K562 (cell line): ENCODE measurements around the gene E2F1. TPM values are rescaled to one million over a fixed set of nuclear protein-coding genes. Genes with fewer than 3 reads are reported as not detected.

Experiments
- ATAC-seq: fragments of 200-7000 bp; cut with Tn5 transposase; 3 replicates; pipeline ENCODE4 v1.9.1; 2020; ENCODE audit warnings: moderate library complexity
- BruUV-seq: library from RNA; stranded (reverse); fragments of 400-500 nt; replicated peaks from 2 replicates; lab custom pipeline; 2021; lab: Mats Ljungman, UMichigan
- CTCF ChIA-PET: fragments of 300-600 bp; formaldehyde crosslinking; extraction: SDS; loops from one replicate; lab custom pipeline; 2021; ENCODE audit warnings: low intra/inter-chr PET ratio; lab: Yijun Ruan, JAX
- POLR2A ChIA-PET: fragments of 300-600, 350-650 bp; sonication (Branson Sonifier 250); formaldehyde crosslinking; extraction: SDS; loops from one replicate; lab custom pipeline; 2021; ENCODE audit warnings: antibody characterized with exemption, inconsistent platforms; lab: Yijun Ruan, JAX
- DNase-seq, 4 experiments: peaks; one replicate each; pipeline versions ENCODE4 v3.0.0 to v3.0.0-alpha.2; 2011 to 2018; ENCODE audit warnings: low spot score in 3 of 4, mixed read lengths in 3 of 4; ENCODE audit errors: extremely low read depth in 1 of 4
- FAIRE-seq: peaks from 2 replicates; lab custom pipeline; 2011; peaks lifted over from hg19 to GRCh38; lab: Jason Lieb, UNC
- H2AFZ ChIP-seq: 2 replicates; pipeline ENCODE4 v1.6.0; 2011; ENCODE audit warnings: low read depth, low read length, control low read depth, inconsistent platforms
- H3K27ac ChIP-seq: fragments of 200-600 bp; 3 replicates; pipeline ENCODE4 v1.8.0; 2011; ENCODE audit warnings: low read depth, mild to moderate bottlenecking, control low read depth, inconsistent platforms, low read length, moderate library complexity, mixed read lengths; ENCODE audit errors: extremely low read depth
- H3K27me3 ChIP-seq, 2 experiments: fragments of 300-600 bp in 1 of 2; 2 replicates in 1 of 2; 3 replicates in 1 of 2; pipeline versions ENCODE4 v1.6.0 to v1.8.0; 2011; ENCODE audit warnings: inconsistent platforms in 2 of 2, low read length in 2 of 2, mild to moderate bottlenecking in 1 of 2, mixed read lengths in 1 of 2, moderate library complexity in 1 of 2; ENCODE audit not compliant: control insufficient read depth in 2 of 2, insufficient read depth in 2 of 2
- H3K36me3 ChIP-seq: fragments of 300-600 bp; 3 replicates; pipeline ENCODE4 v1.8.0; 2011; ENCODE audit warnings: mild to moderate bottlenecking, low read length, inconsistent platforms; ENCODE audit not compliant: control insufficient read depth, insufficient read depth
- H3K4me1 ChIP-seq, 2 experiments: fragments of 200-600 bp in 1 of 2; replicated peaks in 1 of 2; 2 replicates in 1 of 2; 3 replicates in 1 of 2; pipeline versions ENCODE4 v1.5.1 to v1.8.0; 2011; ENCODE audit warnings: inconsistent platforms in 2 of 2, low read length in 2 of 2, mild to moderate bottlenecking in 1 of 2, mixed read lengths in 1 of 2, moderate library complexity in 1 of 2; ENCODE audit not compliant: control insufficient read depth in 2 of 2, insufficient read depth in 2 of 2
- H3K4me2 ChIP-seq: 2 replicates; pipeline ENCODE4 v1.6.1; 2011; ENCODE audit warnings: low read length, control low read depth, inconsistent platforms, mixed read lengths; ENCODE audit not compliant: insufficient read depth
- H3K4me3 ChIP-seq: fragments of 200-600 bp; sonication (generic), shearing (Covaris generic); 2 replicates; pipeline ENCODE4 v1.5.1; 2016; ENCODE audit warnings: control low read depth, inconsistent platforms
- H3K79me2 ChIP-seq: fragments of 200-600 bp; 3 replicates; pipeline ENCODE4 v1.8.0; 2011; ENCODE audit warnings: low read length, inconsistent platforms; ENCODE audit not compliant: control insufficient read depth, insufficient read depth
- H3K9ac ChIP-seq, 2 experiments: 2 replicates each; pipeline versions ENCODE4 v1.6.0 to v1.6.1; 2011; ENCODE audit warnings: low read depth in 2 of 2, low read length in 2 of 2, control low read depth in 1 of 2, inconsistent platforms in 1 of 2, mild to moderate bottlenecking in 1 of 2, mixed read lengths in 1 of 2; ENCODE audit not compliant: insufficient read depth in 1 of 2
- H3K9me1 ChIP-seq: one replicate; pipeline ENCODE4 v1.6.0; 2011; ENCODE audit warnings: inconsistent platforms, mild to moderate bottlenecking, low read length, moderate library complexity; ENCODE audit not compliant: control insufficient read depth, insufficient read depth
- H3K9me3 ChIP-seq: replicated peaks from 2 replicates; pipeline ENCODE4 v1.5.1; 2011; ENCODE audit warnings: low read depth, low read length, inconsistent platforms; ENCODE audit not compliant: control insufficient read depth, insufficient read depth
- H4K20me1 ChIP-seq: replicated peaks from 2 replicates; pipeline ENCODE4 v1.6.1; 2011; ENCODE audit warnings: low read length, inconsistent platforms, mixed read lengths; ENCODE audit not compliant: control insufficient read depth, insufficient read depth
- CHD1 ChIP-seq: fragments of 200-600 bp; sonication (generic); IDR thresholded peaks from one replicate; pipeline ENCODE4 v1.6.1; 2012; ENCODE audit warnings: mild to moderate bottlenecking, moderate library complexity, low read length, inconsistent platforms
- DDX20 ChIP-seq: fragments of 450-650 bp; IDR thresholded peaks from 2 replicates; pipeline ENCODE4 v1.6.1; 2016; ENCODE audit warnings: missing genetic modification characterization, low read depth, mild to moderate bottlenecking, missing compliant biosample characterization, moderate library complexity
- ELF1 ChIP-seq: fragments of 200-800 bp; sonication (Bioruptor generic); IDR thresholded peaks from 2 replicates; pipeline ENCODE4 v1.6.1; 2016; ENCODE audit warnings: missing genetic modification characterization, missing compliant biosample characterization
- FOXK1 ChIP-seq: sonication (generic); formaldehyde crosslinking; IDR thresholded peaks from 2 replicates; pipeline ENCODE4 v1.8.0; 2022; ENCODE audit warnings: missing genetic modification reagents, mild to moderate bottlenecking, borderline replicate concordance
- HNRNPL ChIP-seq: fragments of 200-400 bp; formaldehyde crosslinking; IDR thresholded peaks from 2 replicates; pipeline ENCODE4 v1.6.1; 2017; ENCODE audit warnings: low read depth, mild to moderate bottlenecking, low read length
- KDM2B ChIP-seq: fragments of 250-450 bp; sonication (Bioruptor Pico); IDR thresholded peaks from 2 replicates; pipeline ENCODE4 v1.8.0; 2021; ENCODE audit warnings: mild to moderate bottlenecking, moderate library complexity
- MAFF ChIP-seq: IDR thresholded peaks from 2 replicates; pipeline ENCODE4 v1.6.1; 2012; ENCODE audit warnings: low read length, improper control_type of control experiment
- MLLT1 ChIP-seq, 2 experiments: fragments of 450-650 bp; IDR thresholded peaks; 2 replicates each; pipeline ENCODE4 v1.6.1; 2016
- MTF1 ChIP-seq: fragments of 250-450 bp; sonication (Bioruptor Pico); IDR thresholded peaks from 2 replicates; pipeline ENCODE4 v1.9.0; 2021; ENCODE audit warnings: moderate library complexity, mild to moderate bottlenecking, inconsistent platforms, borderline replicate concordance
- NFE2L1 ChIP-seq: fragments of 450-650 bp; IDR thresholded peaks from 2 replicates; pipeline ENCODE4 v1.6.1; 2016; ENCODE audit warnings: missing genetic modification characterization, low read depth, mild to moderate bottlenecking, missing compliant biosample characterization, moderate library complexity, borderline replicate concordance
- RNF2 ChIP-seq: sonication (generic); IDR thresholded peaks from 2 replicates; pipeline ENCODE4 v1.6.1; 2016
- SETDB1 ChIP-seq: IDR thresholded peaks from one replicate; pipeline ENCODE4 v1.6.1; 2012; ENCODE audit warnings: low read length, control low read depth, inconsistent platforms
- SIN3B ChIP-seq: fragments of 450-650 bp; IDR thresholded peaks from 2 replicates; pipeline ENCODE4 v1.6.1; 2017; ENCODE audit warnings: low read depth, mild to moderate bottlenecking, moderate library complexity
- SMC3 ChIP-seq: conservative IDR thresholded peaks from 2 replicates; pipeline ENCODE4 v1.6.1; 2011; ENCODE audit warnings: low read depth, low read length, improper control_type of control experiment; ENCODE audit not compliant: insufficient read depth
- TGIF2 ChIP-seq: sonication (generic); formaldehyde crosslinking; IDR thresholded peaks from 2 replicates; pipeline ENCODE4 v1.8.1; 2022; ENCODE audit warnings: mild to moderate bottlenecking, missing genetic modification reagents, moderate library complexity
- USF1 ChIP-seq: sonication (generic); formaldehyde crosslinking; IDR thresholded peaks from 2 replicates; pipeline ENCODE4 v1.9.0; 2022; ENCODE audit warnings: mild to moderate bottlenecking, missing genetic modification reagents
- ZNF217 ChIP-seq: sonication (generic); formaldehyde crosslinking; IDR thresholded peaks from 2 replicates; pipeline ENCODE4 v1.8.0; 2022; ENCODE audit warnings: mild to moderate bottlenecking, missing genetic modification reagents
- ZNF263 ChIP-seq: sonication (generic); formaldehyde crosslinking; IDR thresholded peaks from 2 replicates; pipeline ENCODE4 v1.8.0; 2022; ENCODE audit warnings: mild to moderate bottlenecking, missing genetic modification reagents, borderline replicate concordance
- ZNF561 ChIP-seq: fragments of 450-650 bp; formaldehyde crosslinking; conservative IDR thresholded peaks from 2 replicates; pipeline ENCODE4 v1.4.0; 2020; ENCODE audit warnings: mild to moderate bottlenecking, moderate library complexity
- ZNF717 ChIP-seq: fragments of 250-450 bp; sonication (Bioruptor Pico); IDR thresholded peaks from 2 replicates; pipeline ENCODE4 v1.5.0; 2021
- WGBS: fragments of 100-300 bp; shearing (Covaris generic); methylation state at CpG from one replicate; pipeline ENCODE4 v1.1.6; 2016; ENCODE audit warnings: low coverage, mixed read lengths; ENCODE audit not compliant: insufficient coverage; ENCODE audit errors: missing lambda C conversion rate; 5-methylcytosine and 5-hydroxymethylcytosine counted together
- in situ Hi-C: fragments of 300-500 bp; cut with MboI; formaldehyde crosslinking; loops from 4 replicates; pipeline ENCODE4 v1.15.0; 2018; ENCODE audit warnings: inconsistent platforms, mixed read lengths
- intact Hi-C: fragments of 100-400 bp; cut with micrococcal nuclease; formaldehyde crosslinking; loops from 2 replicates; pipeline ENCODE4 v1.14.2; 2022
- polyA plus RNA-seq, 8 experiments: library from polyadenylated mRNA; depleted of rRNA in 4 of 8; stranded (reverse) in 5 of 8; unstranded in 3 of 8; fragments of >200 nt; fragmentation: Nextera tagmentation in 2 of 8; fragmentation: Illumina TruSeq in 1 of 8; extraction: Ambion mirVana in 2 of 8; extraction: Trizol in 1 of 8; gene quantifications; 2 replicates each; pipeline versions ENCODE4 v1.2.1 to v1.2.3, GENCODE V29; 2011 to 2014; ENCODE audit warnings: inconsistent platforms in 1 of 8, missing spikeins in 1 of 8
- total RNA-seq, 7 experiments: library from RNA; depleted of rRNA in 6 of 7; stranded (reverse); fragments of >200 nt in 6 of 7; fragmentation: Illumina TruSeq in 2 of 7; extraction: Trizol in 2 of 7; gene quantifications; 2 replicates each; pipeline versions ENCODE4 v1.2.1 to v1.2.3, GENCODE V29; 2011 to 2021; ENCODE audit warnings: low replicate concordance in 1 of 7

Gene E2F1
- total and polyA plus RNA-seq, 9 of the 15 experiments (the other 6 are each of a cell fraction or from before 2014, with no cell fraction given): 0.14 to 30.6 (median 13.1) TPM

GRCh38 chr20:33667676-33668465, 18.3 kb downstream of the E2F1 start (continued):
- peak; percentile 42; the same call in 1 of the 2 replicates for TF ChIP-seq SMC3
- TF ChIP-seq MLLT1 (IDR thresholded peaks at IDR 0.05): peak in 1 of 2 experiments; percentile 43; a peak in 1 of 4 replicates
- TF ChIP-seq ZNF717 (CRISPR knock-in tag): no peak
- TF ChIP-seq TGIF2 (CRISPR knock-in tag): 0 out of 2 replicates have a peak, but pooled peaks have one; percentile 43

- Histone ChIP-seq H4K20me1 (peaks cover 7% of the 10 kb centered on the region; the same call in 1 of the 2 replicates), H3K4me1 (peaks cover 24 to 62% of the 10 kb centered on the region in 2 experiments), H3K79me2 (peaks cover 28% of the 10 kb centered on the region), H3K36me3 (peaks cover 51% of the 10 kb centered on the region), H3K9me1 (peaks cover 5% of the 10 kb centered on the region), H3K4me3 (no peak overlapping the region), H3K4me2 (no peak overlapping the region), H3K27me3 (no peaks in the 10 kb centered on the region), H3K27ac (no peak overlapping the region), H3K9ac (no peak overlapping the region; a peak in 1 of 4 replicates), H3K9me3 (no peaks in the 10 kb centered on the region), H2AFZ (no peak overlapping the region)
- in situ Hi-C loops: loop anchor here (5.0 kb wide), 1 partner anchor 60 kb away; no protein-coding TSS in a partner anchor
- FAIRE-seq (no peak), DNase-seq (no peak), ATAC-seq (no peak)
- intact Hi-C loops: loop anchor here (2.0 kb wide), 1 partner anchor 66 kb away; no protein-coding TSS in a partner anchor
- BruUV-seq: no TSS peak
- ChIA-PET CTCF (no interaction called here), POLR2A (interaction anchor here (0.5 to 5.4 kb wide), 9 partner anchors 8 to 401 kb away, joined by 3 to 51 read pairs (median 4); partner anchors contain the start of gene PXMP4)
- WGBS: 97% methylated on average over 17 of the region's 55 CpGs
- TF ChIP-seq ZNF561: no peak
- TF ChIP-seq NFE2L1 (tag): no peak
- TF ChIP-seq USF1 (CRISPR knock-in tag): no peak
- TF ChIP-seq SETDB1: no peak
- TF ChIP-seq SIN3B: 0 out of 2 replicates have a peak, but pooled peaks have one; percentile 16
- no peak for TF ChIP-seq FOXK1 (CRISPR knock-in tag)
- TF ChIP-seq RNF2: no peak
- TF ChIP-seq MTF1 (CRISPR knock-in tag): no peak
- TF ChIP-seq ZNF217 (CRISPR knock-in tag): no peak
- no peak for TF ChIP-seq KDM2B (CRISPR knock-in tag)
- TF ChIP-seq ZNF263 (CRISPR knock-in tag): no peak
- no peak for TF ChIP-seq MAFF
- no peak for TF ChIP-seq ELF1 (tag)
- no peak for TF ChIP-seq CHD1
- peak; percentile 98 for TF ChIP-seq HNRNPL
- TF ChIP-seq DDX20 (tag): no peak
These were observed 18.9 kb downstream of the E2F1 start for GRCh38 chr20:33667245-33667675.
